ENCODE results near the gene CDC42.

CDC42 gene

GRCh38 chr1:22101995-22102394 is 49.5 kb downstream of the CDC42 start:
- no peaks in the 10 kb centered on the region for H3K27me3 ChIP-seq (ENCODE audit: insufficient read depth, low read depth, severe bottlenecking)
- TF ChIP-seq CTCF (IDR thresholded peaks at IDR 0.05; ENCODE audit: low read depth, low read length): no peak
- no peak for DNase-seq
- no peaks in the 10 kb centered on the region for H3K9me3 ChIP-seq (ENCODE audit: severe bottlenecking)
- no peak overlapping the region for H3K4me3 ChIP-seq (ENCODE audit: low read depth, low read length)
- H3K36me3 ChIP-seq: peaks cover 22% of the 10 kb centered on the region
- H3K27ac ChIP-seq: no peak overlapping the region

- H3K27ac ChIP-seq: no peak overlapping the region
- H3K27me3 ChIP-seq (ENCODE audit: insufficient read depth, low read depth, severe bottlenecking): no peaks in the 10 kb centered on the region
- no peak for TF ChIP-seq CTCF (IDR thresholded peaks at IDR 0.05; ENCODE audit: low read depth, low read length)
- H3K4me3 ChIP-seq (ENCODE audit: low read depth, low read length): no peak overlapping the region
- no peak for DNase-seq
- no peaks in the 10 kb centered on the region for H3K9me3 ChIP-seq (ENCODE audit: severe bottlenecking)
- peaks cover 17% of the 10 kb centered on the region for H3K36me3 ChIP-seq
Observed at GRCh38 chr1:22102746-22103145, 50.2 kb downstream of the CDC42 start.

- no peak for TF ChIP-seq CTCF (IDR thresholded peaks at IDR 0.05; ENCODE audit: low read depth, low read length)
Observed at GRCh38 chr1:22104094-22104493, 51.6 kb downstream of the CDC42 start.

GRCh38 chr1:22104865-22105437 is 52.4 kb downstream of the CDC42 start:
- DNase-seq: no peak
- H3K27ac ChIP-seq: no peak overlapping the region
- TF ChIP-seq CTCF (IDR thresholded peaks at IDR 0.05; ENCODE audit: low read depth, low read length): no peak
- peaks cover 9% of the 10 kb centered on the region for H3K36me3 ChIP-seq
- H3K4me3 ChIP-seq (ENCODE audit: low read depth, low read length): no peak overlapping the region
- no peaks in the 10 kb centered on the region for H3K27me3 ChIP-seq (ENCODE audit: insufficient read depth, low read depth, severe bottlenecking)
- no peaks in the 10 kb centered on the region for H3K9me3 ChIP-seq (ENCODE audit: severe bottlenecking)

More at GRCh38 chr1:22104094-22104493, 51.6 kb downstream of the CDC42 start:
- Histone ChIP-seq H3K27ac (no peak overlapping the region), H3K4me3 (ENCODE audit: low read depth, low read length) (no peak overlapping the region), H3K9me3 (ENCODE audit: severe bottlenecking) (no peaks in the 10 kb centered on the region), H3K27me3 (ENCODE audit: insufficient read depth, low read depth, severe bottlenecking) (no peaks in the 10 kb centered on the region), H3K36me3 (peaks cover 9% of the 10 kb centered on the region)
- no peak for DNase-seq

- no peak overlapping the region for H3K27ac ChIP-seq
- H3K9me3 ChIP-seq (ENCODE audit: severe bottlenecking): no peaks in the 10 kb centered on the region
- DNase-seq: no peak
- peak; percentile 80 for TF ChIP-seq CTCF (IDR thresholded peaks at IDR 0.05; ENCODE audit: low read depth, low read length)
- H3K36me3 ChIP-seq: peaks cover 9% of the 10 kb centered on the region
- H3K27me3 ChIP-seq (ENCODE audit: insufficient read depth, low read depth, severe bottlenecking): no peaks in the 10 kb centered on the region
- H3K4me3 ChIP-seq (ENCODE audit: low read depth, low read length): no peak overlapping the region
Observed at GRCh38 chr1:22105611-22106207, 53.2 kb downstream of the CDC42 start.

GRCh38 chr1:22107126-22107525 is 54.6 kb downstream of the CDC42 start:
- no peak overlapping the region for H3K27ac ChIP-seq
- H3K9me3 ChIP-seq (ENCODE audit: severe bottlenecking): no peaks in the 10 kb centered on the region
- H3K27me3 ChIP-seq (ENCODE audit: insufficient read depth, low read depth, severe bottlenecking): no peaks in the 10 kb centered on the region
- no peak for TF ChIP-seq CTCF (IDR thresholded peaks at IDR 0.05; ENCODE audit: low read depth, low read length)
- peaks cover 9% of the 10 kb centered on the region for H3K36me3 ChIP-seq
- no peak overlapping the region for H3K4me3 ChIP-seq (ENCODE audit: low read depth, low read length)
- no peak for DNase-seq
